BJ (cell line): ENCODE measurements around the gene ATF2. TPM values are rescaled to one million over a fixed set of nuclear protein-coding genes. Genes with fewer than 3 reads are reported as not detected.
A peak's percentile ranks its signal among the peaks of the same experiment; 100 is the strongest.

Source experiments
- CTCF ChIA-PET: fragments of 350-600 bp; formaldehyde crosslinking; extraction: SDS; loops from one replicate; lab custom pipeline; 2021; ENCODE audit warnings: antibody characterized with exemption, inconsistent platforms; lab: Yijun Ruan, JAX
- POLR2A ChIA-PET: fragments of 300-600 bp; sonication (Branson Sonifier 250); formaldehyde crosslinking; extraction: SDS; loops from one replicate; lab custom pipeline; 2021; ENCODE audit warnings: antibody characterized with exemption; lab: Charles Lee
- DNase-seq: peaks from one replicate; pipeline ENCODE4 v3.0.0-alpha.2; 2011; ENCODE audit warnings: low read depth
- H3K27me3 ChIP-seq: 2 replicates; pipeline ENCODE4 v1.6.0; 2011; ENCODE audit warnings: low read length; ENCODE audit not compliant: control insufficient read depth, insufficient read depth
- H3K36me3 ChIP-seq: 2 replicates; pipeline ENCODE4 v1.5.1; 2011; ENCODE audit warnings: low read length; ENCODE audit not compliant: control insufficient read depth, insufficient read depth
- H3K4me3 ChIP-seq: 2 replicates; pipeline ENCODE4 v1.5.1; 2011; ENCODE audit warnings: low read depth, mild to moderate bottlenecking, control low read depth, low read length
- CTCF ChIP-seq: IDR thresholded peaks from 2 replicates; pipeline ENCODE4 v1.5.1; 2011; ENCODE audit warnings: low read depth, mild to moderate bottlenecking, control low read depth, inconsistent platforms, low read length, moderate library complexity; ENCODE audit not compliant: insufficient read depth
- polyA plus RNA-seq: library from polyadenylated mRNA; depleted of rRNA; stranded (reverse); fragments of >200 nt; gene quantifications from 2 replicates; pipeline ENCODE4 v1.2.3, GENCODE V29; 2011

The ATF2 gene
- polyA plus RNA-seq, 1 experiment: 60.6 TPM

GRCh38 chr2:175181877-175182308, 13.9 kb upstream of the ATF2 start:
- no peak for DNase-seq
- POLR2A ChIA-PET: no interaction called here
- H3K36me3 ChIP-seq: peaks cover 8% of the 10 kb centered on the region
- no peaks in the 10 kb centered on the region for H3K27me3 ChIP-seq
- peak overlapping the region; percentile 76 for H3K4me3 ChIP-seq
- TF ChIP-seq CTCF: no peak
- CTCF ChIA-PET: no interaction called here

- CTCF ChIA-PET: no interaction called here
- Histone ChIP-seq H3K27me3 (no peaks in the 10 kb centered on the region), H3K36me3 (peaks cover 8% of the 10 kb centered on the region), H3K4me3 (peak within 1 kb of the TSS; percentile 76)
- TF ChIP-seq CTCF: peak; percentile 32
- POLR2A ChIA-PET: no interaction called here
- DNase-seq: peak; percentile 67
Observed at GRCh38 chr2:175181104-175181876, 13.3 kb upstream of the ATF2 start, which contains the start of gene ATP5MC3. Gene ATP5MC3 (minus strand): TSS chr2:175181710. CDS start chr2:175181393, 317 bp downstream.

DNA sequence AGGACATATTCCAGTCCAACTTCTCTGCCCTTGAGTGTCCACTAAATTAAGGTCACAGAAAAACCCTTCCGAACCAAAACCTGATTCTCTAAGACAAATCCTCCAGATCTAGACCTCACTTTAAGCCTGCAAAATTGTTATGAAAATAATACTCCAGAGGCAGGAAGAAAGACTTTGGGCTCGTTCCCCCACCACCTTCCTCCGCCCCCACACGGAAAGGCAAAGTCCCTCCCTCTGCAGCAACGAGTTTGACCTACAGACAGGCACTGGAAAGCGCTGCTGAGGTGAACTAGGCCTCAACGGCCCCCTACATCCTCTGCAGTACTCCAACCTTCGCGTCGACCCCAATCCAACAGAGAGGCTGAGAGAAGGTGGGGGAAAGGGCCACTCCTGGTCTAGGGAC, 12.7 kb upstream of the ATF2 start:
- peaks cover 8% of the 10 kb centered on the region for H3K36me3 ChIP-seq
- POLR2A ChIA-PET: no interaction called here
- no peak for DNase-seq
- CTCF ChIA-PET: no interaction called here
- TF ChIP-seq CTCF: no peak
- peak overlapping the region; percentile 76 for H3K4me3 ChIP-seq
- H3K27me3 ChIP-seq: no peaks in the 10 kb centered on the region

- DNase-seq: no peak
- TF ChIP-seq CTCF: no peak
- ChIA-PET CTCF (interaction anchor here (0.6 to 1.5 kb wide), 3 partner anchors 37 to 477 kb away, joined by 3 to 4 read pairs (median 3); no protein-coding TSS in a partner anchor), POLR2A (no interaction called here)
- Histone ChIP-seq H3K27me3 (no peaks in the 10 kb centered on the region), H3K36me3 (peaks cover 8% of the 10 kb centered on the region), H3K4me3 (no peak overlapping the region)
Observed at GRCh38 chr2:175176624-175177023, 8.6 kb upstream of the ATF2 start.

DNA sequence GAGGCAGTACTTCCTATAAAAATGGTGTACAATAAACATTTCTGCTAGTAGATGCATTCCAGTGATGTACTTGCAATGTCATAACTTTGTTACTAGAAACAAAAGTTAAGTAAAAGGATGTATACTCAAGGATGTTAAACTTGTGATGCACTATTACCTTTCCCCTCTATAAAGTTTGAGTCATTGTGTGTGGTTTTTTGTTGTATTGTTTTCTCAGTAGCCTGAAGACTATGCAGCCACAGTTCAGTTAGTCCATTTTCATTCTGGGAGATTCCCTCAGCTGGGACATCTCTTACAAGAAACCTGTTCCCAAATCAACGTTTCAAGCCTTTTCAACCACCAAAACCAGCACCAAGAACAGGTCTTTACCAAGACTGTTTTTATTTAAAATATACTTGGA, 7.9 kb upstream of the ATF2 start:
- TF ChIP-seq CTCF: no peak
- no peak overlapping the region for H3K4me3 ChIP-seq
- POLR2A ChIA-PET: no interaction called here
- H3K36me3 ChIP-seq: peaks cover 8% of the 10 kb centered on the region
- DNase-seq: no peak
- CTCF ChIA-PET: interaction anchor here (1.1 to 1.3 kb wide), 2 partner anchors 75 to 148 kb away, joined by 3 to 4 read pairs; no protein-coding TSS in a partner anchor
- no peaks in the 10 kb centered on the region for H3K27me3 ChIP-seq
